ENCODE measurements around the gene GMCL1. TPM values are rescaled to one million over a fixed set of nuclear protein-coding genes. Genes with fewer than 3 reads are reported as not detected.
"Not testable (repeated sequence)": the region's sequence is repeated elsewhere in the genome, so short reads cannot be mapped to it uniquely, and the experiment has no call there.

Gene GMCL1
- total and polyA plus RNA-seq, 8 donors: 1.2 to 23.1 (median 5.9) TPM

GRCh38 chr2:69801745-69802290 lies 27.6 kb upstream of the GMCL1 start:
- no peak for TF ChIP-seq CTCF (IDR thresholded peaks at IDR 0.05)
- no peak for TF ChIP-seq EP300 (IDR thresholded peaks at IDR 0.05)
- no peak for TF ChIP-seq POLR2A (IDR thresholded peaks at IDR 0.05)
- no peak for TF ChIP-seq POLR2AphosphoS5 (IDR thresholded peaks at IDR 0.05)
- peaks cover 10 to 54% (median 37%) of the 10 kb centered on the region in 4 donors for H3K36me3 ChIP-seq

GRCh38 chr2:69802781-69803367 lies 26.6 kb upstream of the GMCL1 start:
- peaks cover 13 to 31% (median 18%) of the 10 kb centered on the region in 4 donors for H3K4me1 ChIP-seq
- H3K27ac ChIP-seq; H3K27me3 ChIP-seq; intact Hi-C loops (cut with DNase I; ENCODE audit: low total_unique reads); H3K9me3 ChIP-seq; H3K4me3 ChIP-seq; DNase-seq: not testable (repeated sequence)
- H3K36me3 ChIP-seq: peaks cover 13 to 62% (median 47%) of the 10 kb centered on the region in 4 donors
- 85 to 91% (median 89%) methylated on average over 4 of the region's 4 CpGs for WGBS, 5 donors

More at GRCh38 chr2:69801745-69802290, 27.6 kb upstream of the GMCL1 start:
- no peak for DNase-seq
- H3K4me1 ChIP-seq: peaks cover 16 to 41% (median 27%) of the 10 kb centered on the region in 4 donors
- WGBS, 5 donors: 88 to 96% (median 93%) methylated on average over 1 of the region's 1 CpG
- H3K9me3 ChIP-seq: no peaks in the 10 kb centered on the region
- no peaks in the 10 kb centered on the region for H3K27me3 ChIP-seq
- intact Hi-C loops (cut with DNase I; ENCODE audit: low total_unique reads): no loop called here
- H3K4me3 ChIP-seq: no peak overlapping the region
- H3K27ac ChIP-seq: no peak overlapping the region

GRCh38 chr2:69804416-69804815 lies 25.0 kb upstream of the GMCL1 start:
- H3K9me3 ChIP-seq: no peaks in the 10 kb centered on the region
- peaks cover 0 to 15% (median 3%) of the 10 kb centered on the region in 4 donors for H3K4me1 ChIP-seq
- no peak for TF ChIP-seq POLR2AphosphoS5 (IDR thresholded peaks at IDR 0.05)
- TF ChIP-seq CTCF (IDR thresholded peaks at IDR 0.05): no peak
- no peak for TF ChIP-seq POLR2A (IDR thresholded peaks at IDR 0.05)
- no peak for TF ChIP-seq EP300 (IDR thresholded peaks at IDR 0.05)
- no peak overlapping the region for H3K27ac ChIP-seq
- no peaks in the 10 kb centered on the region for H3K27me3 ChIP-seq
- intact Hi-C loops (cut with DNase I; ENCODE audit: low total_unique reads): no loop called here
- WGBS, 5 donors: 80 to 85% (median 82%) methylated on average over 11 of the region's 11 CpGs
- DNase-seq: no peak
- H3K36me3 ChIP-seq: peaks cover 23 to 77% (median 63%) of the 10 kb centered on the region in 4 donors
- no peak overlapping the region for H3K4me3 ChIP-seq

- DNase-seq: no peak
- WGBS, 5 donors: 87 to 93% (median 88%) methylated on average over 1 of the region's 1 CpG
- intact Hi-C loops (cut with DNase I; ENCODE audit: low total_unique reads): no loop called here
- no peak overlapping the region for H3K27ac ChIP-seq
- H3K36me3 ChIP-seq: peaks cover 34 to 84% (median 75%) of the 10 kb centered on the region in 4 donors
- H3K27me3 ChIP-seq: no peaks in the 10 kb centered on the region
- H3K4me3 ChIP-seq: no peak overlapping the region
- H3K9me3 ChIP-seq: no peaks in the 10 kb centered on the region
- no peak for TF ChIP-seq CTCF (IDR thresholded peaks at IDR 0.05)
- TF ChIP-seq EP300 (IDR thresholded peaks at IDR 0.05): no peak
- TF ChIP-seq POLR2AphosphoS5 (IDR thresholded peaks at IDR 0.05): no peak
- no peak for TF ChIP-seq POLR2A (IDR thresholded peaks at IDR 0.05)
- H3K4me1 ChIP-seq: peaks cover 0 to 7% (median 0%) of the 10 kb centered on the region in 4 donors
Observed at GRCh38 chr2:69805887-69806286, 23.6 kb upstream of the GMCL1 start.

Data from stomach (tissue), 9 donors.